ENCODE data around the gene PHLDB2. TPM values are rescaled to one million over a fixed set of nuclear protein-coding genes. Genes with fewer than 3 reads are reported as not detected.

The PHLDB2 gene
- total and polyA plus RNA-seq, 2 of the 13 experiments (the other 11 are each of a cell fraction or from before 2014, with no cell fraction given): 8.4 to 23.6 TPM

GRCh38 chr3:111978583-111979433, 119.7 kb downstream of the PHLDB2 start, which contains the start of gene ABHD10 (continued):
- TF ChIP-seq IRF1 (CRISPR knock-in tag; IDR thresholded peaks at IDR 0.05; ENCODE audit: low read depth) (no peak), ZMAT3 (CRISPR knock-in tag; conservative IDR thresholded peaks at IDR 0.05) (peak; percentile 88), ZBTB42 (CRISPR knock-in tag; IDR thresholded peaks at IDR 0.05) (0 out of 2 replicates have a peak, but pooled peaks have one; percentile 72), THAP7 (CRISPR knock-in tag; IDR thresholded peaks at IDR 0.05) (peak; percentile 87), SRSF4 (IDR thresholded peaks at IDR 0.05; ENCODE audit: low read depth, low read length, poor library complexity, severe bottlenecking) (no peak), ZNF737 (CRISPR knock-in tag; IDR thresholded peaks at IDR 0.05; ENCODE audit: borderline replicate concordance) (no peak), SRSF1 (optimal IDR thresholded peaks at IDR 0.05; ENCODE audit: low read depth, low read length) (peak; percentile 91), SRY (CRISPR knock-in tag; IDR thresholded peaks at IDR 0.05) (no peak), NR2C2 (CRISPR knock-in tag; IDR thresholded peaks at IDR 0.05; ENCODE audit: borderline replicate concordance) (no peak), ERF (CRISPR knock-in tag; IDR thresholded peaks at IDR 0.05) (peak; percentile 91), RBM39 (IDR thresholded peaks at IDR 0.05; ENCODE audit: low read depth, low read length, poor library complexity, severe bottlenecking) (peak; percentile 53), MAF1 (CRISPR knock-in tag; IDR thresholded peaks at IDR 0.05; ENCODE audit: borderline replicate concordance) (no peak), HNRNPK (IDR thresholded peaks at IDR 0.05; ENCODE audit: low read depth, low read length, poor library complexity, severe bottlenecking) (no peak), HNF1A (IDR thresholded peaks at IDR 0.05; ENCODE audit: low read depth) (no peak), HNF1A (CRISPR knock-in tag; IDR thresholded peaks at IDR 0.05; ENCODE audit: borderline replicate concordance) (no peak), SALL2 (CRISPR knock-in tag; IDR thresholded peaks at IDR 0.05) (no peak), HOXA3 (CRISPR knock-in tag; IDR thresholded peaks at IDR 0.05) (peak; percentile 91), ZNF761 (CRISPR knock-in tag; conservative IDR thresholded peaks at IDR 0.05) (peak; percentile 60; the same call in 1 of the 2 replicates), ZSCAN5A (CRISPR knock-in tag; IDR thresholded peaks at IDR 0.05; ENCODE audit: borderline replicate concordance) (no peak; the same call in 1 of the 2 replicates), ZNF547 (CRISPR knock-in tag; IDR thresholded peaks at IDR 0.05) (peak; percentile 77)
